Large intestine (tissue), 3 donors: ENCODE measurements around the gene SNAPC1. TPM values are rescaled to one million over a fixed set of nuclear protein-coding genes. Genes with fewer than 3 reads are reported as not detected.

Experiments used
- DNase-seq, 2 donors: peaks; one replicate each; pipeline versions ENCODE4 v3.0.0 to v3.0.0-alpha.2; 2013
- H3K27ac ChIP-seq: one replicate; pipeline ENCODE4 v1.5.1; 2013; ENCODE audit warnings: low read length
- H3K27me3 ChIP-seq: 2 replicates; pipeline ENCODE4 v1.6.1; 2013; ENCODE audit warnings: low read length; ENCODE audit not compliant: control insufficient read depth, insufficient read depth
- H3K36me3 ChIP-seq: 2 replicates; pipeline ENCODE4 v1.6.1; 2013; ENCODE audit warnings: low read length; ENCODE audit not compliant: control insufficient read depth, insufficient read depth
- H3K4me1 ChIP-seq: one replicate; pipeline ENCODE4 v1.6.1; 2013; ENCODE audit warnings: low read length; ENCODE audit not compliant: control insufficient read depth, insufficient read depth
- H3K4me3 ChIP-seq: one replicate; pipeline ENCODE4 v1.5.1; 2013; ENCODE audit warnings: low read length
- H3K9me3 ChIP-seq: one replicate; pipeline ENCODE4 v1.6.1; 2013; ENCODE audit warnings: mild to moderate bottlenecking, low read depth, low read length, moderate library complexity; ENCODE audit not compliant: control insufficient read depth
- WGBS: methylation state at CpG from one replicate; pipeline ENCODE4 v1.1.5; 2013; ENCODE audit warnings: low lambda C conversion rate; ENCODE audit not compliant: insufficient coverage; 5-methylcytosine and 5-hydroxymethylcytosine counted together
- polyA plus RNA-seq: library from polyadenylated mRNA; unstranded; fragments of 120-200 nt; gene quantifications from one replicate; pipeline ENCODE4 v1.2.1, GENCODE V29; 2013

Gene SNAPC1
- polyA plus RNA-seq, 1 donor, result 5.6 TPM

DNA sequence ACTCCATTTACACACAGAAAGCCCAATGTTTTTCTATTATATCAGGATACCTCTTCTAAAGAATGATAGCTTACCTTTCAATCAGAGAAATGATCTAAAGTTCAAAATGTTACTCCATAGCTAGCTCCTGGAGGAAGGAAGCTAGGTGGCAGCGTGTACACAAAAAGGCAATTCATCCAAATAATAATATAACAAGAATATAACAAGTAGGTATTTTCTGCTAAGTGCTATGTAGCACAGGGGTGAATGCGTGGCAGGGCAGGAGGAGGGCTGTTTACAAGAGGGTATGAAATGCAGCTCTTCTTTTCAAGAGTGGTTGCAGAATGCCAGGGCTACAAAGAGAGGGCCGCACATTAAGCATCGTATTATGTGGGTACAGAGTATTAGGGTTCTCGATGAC is 663 bp upstream of the SNAPC1 start:
- 100% methylated on average over 1 of the region's 5 CpGs for WGBS
- H3K9me3 ChIP-seq, result no peaks in the 10 kb centered on the region
- no peaks in the 10 kb centered on the region for H3K36me3 ChIP-seq
- no peak for DNase-seq
- H3K4me3 ChIP-seq, result peak overlapping the region; percentile 99
- peaks cover 3% of the 10 kb centered on the region for H3K27me3 ChIP-seq
- H3K27ac ChIP-seq, result peak overlapping the region; percentile 90
- peaks cover 9% of the 10 kb centered on the region for H3K4me1 ChIP-seq

DNA sequence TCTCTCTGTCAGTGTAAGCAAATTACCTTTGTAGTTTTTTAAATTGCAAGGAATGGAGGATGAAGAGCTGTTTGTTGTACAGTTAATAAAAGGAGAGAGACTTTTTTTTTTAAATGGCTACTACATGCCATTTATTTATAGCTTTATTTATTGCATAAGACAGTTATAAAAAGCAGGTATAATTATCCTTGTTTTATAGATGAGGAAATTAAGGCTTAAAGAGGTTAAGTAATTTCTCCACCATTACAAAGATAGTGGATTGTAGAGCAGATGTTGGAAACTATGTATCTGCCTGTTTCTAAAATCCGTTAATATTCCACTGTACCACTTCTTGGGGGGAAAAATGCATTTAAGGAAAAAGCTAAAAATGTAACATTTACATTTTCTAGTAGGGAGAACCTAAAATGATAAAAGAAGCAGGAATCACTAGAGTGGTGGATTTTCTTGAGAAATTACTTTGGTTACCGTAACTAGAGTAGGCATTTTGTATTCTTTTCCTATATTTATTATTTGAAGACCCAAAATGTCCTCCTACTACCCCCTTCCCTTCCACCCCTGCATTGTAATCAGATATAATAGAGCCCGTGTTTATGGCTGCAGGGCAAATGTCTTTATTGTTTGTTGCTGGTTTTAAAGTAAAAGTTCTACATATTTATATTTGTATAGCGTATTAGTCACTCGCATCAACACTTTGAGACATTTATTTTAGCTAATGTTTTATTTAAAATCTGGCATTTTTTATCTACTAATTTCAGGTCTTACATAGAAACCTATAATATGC is 2.3 kb downstream of the SNAPC1 start:
- H3K4me3 ChIP-seq, result no peak overlapping the region
- H3K4me1 ChIP-seq, result peaks cover 9% of the 10 kb centered on the region
- no peak overlapping the region for H3K27ac ChIP-seq
- H3K9me3 ChIP-seq, result no peaks in the 10 kb centered on the region
- DNase-seq, result no peak
- peaks cover 4% of the 10 kb centered on the region for H3K36me3 ChIP-seq
- H3K27me3 ChIP-seq, result no peaks in the 10 kb centered on the region
- 93% methylated on average over 3 of the region's 5 CpGs for WGBS

DNA sequence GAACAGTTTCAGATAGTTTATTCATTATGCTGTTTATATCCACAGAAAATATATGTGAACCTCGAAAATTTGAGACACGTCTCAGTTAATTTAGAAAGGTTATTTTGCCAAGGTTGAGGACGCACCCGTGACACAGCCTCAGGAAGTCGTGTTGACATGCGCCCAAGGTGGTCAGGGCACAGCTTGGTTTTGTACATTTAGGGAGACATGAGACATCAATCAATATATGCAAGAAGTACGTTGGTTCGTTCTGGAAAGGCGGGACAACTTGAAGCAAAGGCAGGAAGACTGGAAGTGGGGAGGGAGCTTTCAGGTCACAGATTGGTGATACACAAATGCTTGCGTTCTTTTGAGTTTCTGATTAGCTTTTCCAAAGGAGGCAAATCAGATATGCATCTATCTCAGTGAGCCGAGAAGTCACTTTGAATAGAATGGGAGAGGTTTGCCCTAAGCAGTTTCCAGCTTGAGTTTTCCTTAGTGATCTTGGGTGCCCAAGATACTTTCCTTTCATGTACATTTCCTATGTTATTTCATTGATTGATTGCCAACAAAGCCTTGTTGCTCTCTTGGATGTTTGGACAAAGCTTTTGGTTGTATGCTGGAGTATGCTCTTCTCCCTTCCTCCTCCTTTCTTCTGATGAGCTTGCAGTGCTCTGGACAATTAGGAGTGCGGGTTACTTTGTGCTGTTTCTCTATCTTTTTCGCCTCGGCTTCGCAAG is 3.2 kb downstream of the SNAPC1 start:
- Histone ChIP-seq H3K4me1 (peaks cover 9% of the 10 kb centered on the region), H3K4me3 (no peak overlapping the region), H3K9me3 (no peaks in the 10 kb centered on the region), H3K27me3 (no peaks in the 10 kb centered on the region), H3K27ac (no peak overlapping the region), H3K36me3 (peaks cover 10% of the 10 kb centered on the region)
- WGBS, result no CpG with 5 or more reads among the region's 15 CpGs
- DNase-seq, result no peak

DNA sequence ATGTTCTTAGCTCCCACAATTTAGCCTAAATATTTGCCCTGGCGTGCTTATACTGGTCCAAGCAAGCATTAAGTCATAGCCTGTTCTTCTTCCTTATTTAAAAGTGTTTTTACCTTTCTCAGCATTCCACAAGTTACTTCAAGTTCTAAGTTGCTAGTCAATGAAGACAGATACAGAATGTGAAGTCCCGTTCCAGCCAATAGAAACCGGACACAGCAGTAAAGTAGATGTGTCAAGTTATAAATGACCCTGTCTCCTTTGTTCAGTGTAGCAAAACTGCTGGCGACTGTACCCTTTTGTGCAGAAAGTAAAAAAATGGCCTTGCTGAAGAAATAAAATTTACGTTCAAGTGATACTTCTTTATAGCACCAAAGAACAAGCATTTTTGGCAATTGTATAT is 3.9 kb downstream of the SNAPC1 start:
- H3K27ac ChIP-seq, result no peak overlapping the region
- H3K36me3 ChIP-seq, result peaks cover 16% of the 10 kb centered on the region
- DNase-seq, result no peak
- peaks cover 9% of the 10 kb centered on the region for H3K4me1 ChIP-seq
- no peak overlapping the region for H3K4me3 ChIP-seq
- H3K9me3 ChIP-seq, result no peaks in the 10 kb centered on the region
- no peaks in the 10 kb centered on the region for H3K27me3 ChIP-seq
- 100% methylated on average over 2 of the region's 5 CpGs for WGBS

DNA sequence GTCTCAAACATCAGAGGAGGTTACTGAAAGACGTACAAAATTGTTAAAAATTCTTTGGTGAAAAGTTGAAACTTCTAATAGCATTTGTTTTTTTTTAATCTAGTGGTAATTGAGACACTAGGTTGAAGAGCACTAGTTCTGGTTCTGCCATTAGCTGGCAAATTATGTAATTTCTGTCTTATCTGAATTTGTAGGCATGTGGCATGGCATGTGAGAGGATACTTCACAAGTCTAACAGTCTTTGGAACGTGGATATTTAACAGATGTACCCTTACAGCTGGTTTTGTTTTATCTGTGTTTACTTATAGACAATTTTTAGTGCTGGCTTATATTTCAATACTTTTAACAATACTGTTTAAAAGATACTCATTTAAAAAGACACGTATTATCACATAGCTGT is 6.0 kb downstream of the SNAPC1 start:
- Histone ChIP-seq H3K4me3 (no peak overlapping the region), H3K36me3 (peaks cover 35% of the 10 kb centered on the region), H3K4me1 (peaks cover 4% of the 10 kb centered on the region), H3K27ac (no peak overlapping the region), H3K27me3 (no peaks in the 10 kb centered on the region), H3K9me3 (no peaks in the 10 kb centered on the region)
- no peak for DNase-seq
- WGBS, result 90% methylated on average over 2 of the region's 3 CpGs

DNA sequence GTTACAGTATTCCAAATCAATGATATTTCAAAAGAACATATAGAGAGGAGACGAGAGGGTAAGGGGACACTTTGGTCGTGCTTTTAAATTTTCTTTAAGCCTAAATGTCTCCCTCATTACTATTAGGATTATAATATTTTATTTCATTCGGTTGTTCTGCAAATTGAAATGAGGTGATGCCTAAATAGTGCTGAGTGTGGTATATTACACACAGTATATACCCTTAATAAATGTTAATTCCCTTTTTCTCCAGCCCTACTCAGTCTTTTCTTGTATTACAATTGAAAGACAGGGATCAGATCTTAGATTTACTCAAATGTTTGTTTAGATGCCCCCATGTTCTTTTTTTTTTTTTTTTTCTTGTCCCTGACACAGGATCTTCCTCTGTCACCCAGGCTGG is 7.7 kb downstream of the SNAPC1 start:
- no peak overlapping the region for H3K27ac ChIP-seq
- no peak overlapping the region for H3K4me3 ChIP-seq
- no peaks in the 10 kb centered on the region for H3K4me1 ChIP-seq
- peaks cover 40% of the 10 kb centered on the region for H3K36me3 ChIP-seq
- H3K9me3 ChIP-seq, result no peaks in the 10 kb centered on the region
- WGBS, result 100% methylated on average over 1 of the region's 3 CpGs
- no peak for DNase-seq
- no peaks in the 10 kb centered on the region for H3K27me3 ChIP-seq

DNA sequence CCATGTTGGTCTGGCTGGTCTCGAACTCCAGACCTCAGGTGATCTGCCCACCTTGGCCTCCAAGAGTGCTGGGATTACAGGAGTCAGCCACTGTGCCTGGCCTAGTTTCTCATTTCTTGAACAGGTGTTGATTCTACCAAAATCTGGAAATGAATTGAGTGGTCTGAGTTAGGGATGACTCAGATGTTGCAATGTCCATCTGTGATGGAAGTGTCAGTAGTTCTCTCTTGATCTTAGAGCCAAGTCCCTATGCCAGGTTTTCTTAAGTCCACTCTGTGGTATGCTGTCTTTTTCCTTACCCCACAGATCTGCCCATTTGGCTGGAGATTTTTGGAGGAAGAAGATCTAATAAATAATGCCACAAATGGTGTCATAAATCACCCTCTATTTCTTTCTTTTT is 12.6 kb downstream of the SNAPC1 start:
- no CpG with 5 or more reads among the region's 1 CpG for WGBS
- DNase-seq, result no peak
- Histone ChIP-seq H3K27ac (no peak overlapping the region), H3K27me3 (no peaks in the 10 kb centered on the region), H3K9me3 (no peaks in the 10 kb centered on the region), H3K4me1 (no peaks in the 10 kb centered on the region), H3K4me3 (no peak overlapping the region), H3K36me3 (peaks cover 51% of the 10 kb centered on the region)

DNA sequence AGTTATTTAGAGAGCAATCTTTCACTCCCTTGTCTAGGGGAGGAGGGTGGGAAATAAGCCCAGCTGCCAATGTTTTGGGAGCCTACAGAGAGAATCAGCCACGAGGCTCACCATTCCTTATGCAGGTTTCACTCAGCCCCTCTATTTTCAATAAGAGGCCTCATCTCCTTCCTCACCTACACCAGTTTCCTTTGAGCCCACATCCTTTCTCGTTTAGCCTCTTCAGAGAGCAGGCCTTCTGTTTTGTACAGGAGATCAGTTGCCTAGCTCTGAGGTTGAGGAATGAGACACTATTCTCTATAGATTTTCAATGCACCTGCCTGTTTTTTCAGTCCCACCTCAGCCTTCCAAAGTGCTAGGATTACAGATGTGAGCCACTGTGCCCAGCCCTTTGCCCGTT is 17.9 kb downstream of the SNAPC1 start:
- DNase-seq, result no peak
- Histone ChIP-seq H3K9me3 (no peaks in the 10 kb centered on the region), H3K36me3 (peaks cover 31% of the 10 kb centered on the region), H3K4me1 (no peaks in the 10 kb centered on the region), H3K27ac (no peak overlapping the region), H3K4me3 (no peak overlapping the region), H3K27me3 (no peaks in the 10 kb centered on the region)
- WGBS, result no CpG with 5 or more reads among the region's 3 CpGs

DNA sequence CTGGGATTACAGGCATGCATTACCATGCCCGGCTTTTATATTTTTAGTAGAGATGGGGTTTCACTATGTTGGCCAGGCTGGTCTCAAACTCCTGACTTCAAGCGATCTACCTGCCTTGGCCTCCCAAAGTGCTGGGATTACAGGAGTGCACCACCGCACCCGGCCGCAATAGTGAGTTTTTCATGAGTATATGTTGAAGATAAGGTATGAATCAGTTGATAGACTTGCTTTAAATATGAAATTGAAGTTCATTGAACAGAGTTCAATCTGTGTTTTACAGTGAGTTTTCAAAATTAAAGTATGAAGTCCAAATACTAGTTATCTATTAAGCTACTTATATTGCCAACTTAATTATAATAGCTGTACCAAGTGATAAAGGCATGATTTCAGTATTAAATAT is 35.1 kb downstream of the SNAPC1 start:
- DNase-seq, result peak in 1 of 2 donors; percentile 56
- H3K36me3 ChIP-seq, result peaks cover 9% of the 10 kb centered on the region
- no peaks in the 10 kb centered on the region for H3K9me3 ChIP-seq
- H3K27ac ChIP-seq, result no peak overlapping the region
- H3K27me3 ChIP-seq, result no peaks in the 10 kb centered on the region
- no CpG with 5 or more reads among the region's 5 CpGs for WGBS
- H3K4me1 ChIP-seq, result no peaks in the 10 kb centered on the region
- no peak overlapping the region for H3K4me3 ChIP-seq

DNA sequence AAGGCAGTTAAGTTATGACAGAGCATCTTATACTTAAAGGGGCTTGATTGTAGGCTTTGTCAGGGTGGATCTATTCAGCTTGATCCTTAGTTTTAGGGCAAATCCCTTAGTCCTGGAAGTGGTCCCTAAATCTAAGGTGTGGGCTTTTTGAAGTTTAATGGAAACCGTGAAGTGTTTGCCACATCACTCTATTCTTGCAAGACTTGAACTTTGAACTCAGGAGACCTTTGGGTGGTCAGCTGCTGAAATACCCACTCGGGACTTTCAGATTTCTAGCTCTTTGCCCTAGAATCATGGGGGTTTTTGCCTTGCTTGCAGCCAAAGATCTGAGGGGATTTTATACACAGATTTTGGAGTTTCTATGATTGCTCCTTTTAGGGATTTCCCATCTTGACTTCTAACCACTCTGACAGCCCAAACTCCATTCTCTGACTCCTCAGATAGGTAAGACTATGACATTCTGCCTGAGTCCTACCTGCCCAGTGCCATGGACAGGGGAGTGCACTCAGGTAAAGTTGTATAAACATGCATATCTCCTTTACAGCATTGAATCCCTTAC is 39.9 kb downstream of the SNAPC1 start:
- WGBS, result no CpG with 5 or more reads among the region's 2 CpGs
- Histone ChIP-seq H3K27ac (no peak overlapping the region), H3K9me3 (no peaks in the 10 kb centered on the region), H3K27me3 (no peaks in the 10 kb centered on the region), H3K4me1 (no peaks in the 10 kb centered on the region), H3K36me3 (no peaks in the 10 kb centered on the region), H3K4me3 (no peak overlapping the region)
- DNase-seq, result no peak
